HG03280 (cell line): Measurements from ENCODE around the gene C11orf54.
A peak's percentile ranks its signal among the peaks of the same experiment; 100 is the strongest.
"Not testable (repeated sequence)": the region's sequence is repeated elsewhere in the genome, so short reads cannot be mapped to it uniquely, and the experiment has no call there.

Experiments used
- ATAC-seq: cut with Tn5 transposase; IDR thresholded peaks from one replicate; pipeline ENCODE4 v1.9.1; 2021; ENCODE audit warnings: mild to moderate bottlenecking, moderate library complexity; ENCODE audit not compliant: unreplicated experiment

Gene C11orf54

DNA sequence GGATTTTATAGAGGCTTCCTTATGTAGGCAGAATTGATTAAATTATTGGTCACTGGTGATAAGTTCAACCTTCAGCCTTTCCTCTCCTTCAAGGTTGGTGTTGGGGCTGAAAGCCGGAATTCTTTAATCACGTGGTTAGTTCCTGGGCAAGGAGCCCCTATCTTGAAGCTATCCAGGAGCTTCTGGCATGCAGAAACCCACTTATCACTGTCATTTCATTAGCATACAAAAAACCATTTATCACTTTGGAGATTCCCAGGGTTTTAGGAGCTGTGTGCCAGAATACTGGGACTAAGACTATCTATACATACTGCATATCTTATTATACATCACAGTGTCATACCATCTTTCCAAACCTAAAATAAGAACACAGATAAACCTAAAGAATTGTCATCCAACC is 24.1 kb downstream of the C11orf54 start:
- ATAC-seq: no peak

DNA sequence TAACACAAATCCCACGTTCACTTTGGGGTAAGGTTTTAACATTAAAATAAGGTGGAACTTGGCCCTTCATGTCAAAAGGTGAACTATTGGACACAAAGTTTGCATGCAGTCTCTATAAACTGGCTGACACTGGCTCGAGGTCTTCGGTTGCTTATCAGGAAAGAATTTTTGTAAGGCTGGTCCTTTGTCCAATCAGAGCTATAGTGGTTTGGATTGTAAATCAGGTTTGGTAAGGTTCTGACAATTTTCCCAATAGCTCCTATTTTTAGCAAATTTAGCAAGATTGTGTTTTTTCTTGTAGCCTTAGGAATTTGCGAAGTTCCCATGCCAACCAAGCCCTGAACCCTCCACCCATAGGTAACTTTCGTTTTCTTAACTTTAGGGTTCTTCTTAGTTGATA is 25.0 kb downstream of the C11orf54 start:
- ATAC-seq: no peak

DNA sequence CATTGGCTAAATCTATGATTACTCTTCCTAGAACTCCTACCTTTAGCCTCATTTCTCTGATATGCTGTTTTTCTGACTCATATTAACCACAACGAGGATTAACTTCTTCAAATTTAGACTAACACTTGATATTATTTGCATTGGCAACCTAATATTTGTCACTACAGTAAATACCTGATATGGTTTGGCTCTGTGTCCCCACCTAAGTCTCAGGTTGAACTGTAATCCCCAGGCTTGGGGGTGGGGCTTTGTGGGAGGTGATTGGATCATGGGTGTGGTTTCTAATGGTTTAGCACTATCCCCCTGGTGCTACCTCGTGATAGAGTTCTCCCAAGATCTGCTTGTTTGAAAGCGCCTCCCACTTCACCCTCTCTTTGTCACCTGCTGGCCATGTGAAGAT is 25.5 kb downstream of the C11orf54 start:
- no peak for ATAC-seq

DNA sequence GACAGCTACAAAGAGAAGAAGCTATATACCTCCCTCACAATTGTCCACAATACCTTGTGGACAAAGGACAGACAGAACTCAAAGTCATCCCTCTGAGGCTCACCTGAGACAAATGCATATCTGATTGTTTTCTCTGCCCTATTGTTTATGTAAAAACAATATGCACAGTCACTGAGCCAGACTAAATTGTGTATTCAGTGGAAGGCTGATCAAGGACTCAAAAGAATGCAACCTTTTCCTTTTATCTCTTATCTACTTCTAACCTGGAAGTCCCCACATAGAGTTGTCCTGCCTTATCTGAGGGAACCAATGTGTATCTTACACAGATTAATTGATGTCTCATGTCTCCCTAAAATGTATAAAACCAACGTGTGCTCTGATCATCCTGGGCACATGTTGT is 28.7 kb downstream of the C11orf54 start:
- ATAC-seq: no peak

DNA sequence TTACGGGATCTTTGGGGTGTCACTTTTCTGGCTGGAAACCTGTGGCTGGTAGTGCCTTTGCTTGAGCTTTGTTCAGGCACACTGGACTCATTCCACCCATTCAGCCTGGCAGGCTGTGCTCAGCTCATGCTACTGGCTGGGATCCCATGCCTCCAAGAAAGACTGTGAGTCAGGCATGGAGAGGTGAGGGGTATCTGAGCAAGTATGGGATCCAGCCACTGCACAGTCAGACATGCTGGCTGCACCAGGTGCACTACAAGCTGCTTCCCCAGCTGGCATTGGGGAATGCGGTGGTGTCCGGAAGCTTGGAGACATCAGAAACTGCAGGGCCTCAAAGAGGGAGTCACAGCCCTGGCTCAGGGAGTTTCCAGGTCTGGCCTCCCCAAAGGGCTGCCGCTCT is 30.7 kb downstream of the C11orf54 start:
- no peak for ATAC-seq

DNA sequence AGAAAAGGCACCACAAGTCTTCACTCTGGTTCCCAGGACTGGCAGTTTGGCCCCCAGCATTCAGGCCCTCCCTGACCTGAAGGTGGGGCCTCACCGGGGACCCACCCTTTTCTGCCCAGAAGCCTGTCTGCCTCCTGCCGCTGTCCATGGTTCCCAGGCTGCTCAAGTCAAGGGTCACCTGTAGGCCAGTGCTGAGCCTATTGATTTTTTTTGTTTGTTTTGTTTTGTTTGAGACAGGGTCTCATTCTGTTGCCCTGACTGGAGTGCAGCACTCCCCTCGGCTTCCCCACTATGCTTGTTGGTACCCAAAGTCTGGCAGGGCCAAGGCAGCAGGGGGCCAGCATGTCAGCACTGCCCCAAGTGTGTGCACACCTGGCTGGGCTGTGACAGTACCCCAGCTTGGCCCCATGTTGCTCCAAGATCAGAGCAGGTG is 31.6 kb downstream of the C11orf54 start:
- no peak for ATAC-seq

DNA sequence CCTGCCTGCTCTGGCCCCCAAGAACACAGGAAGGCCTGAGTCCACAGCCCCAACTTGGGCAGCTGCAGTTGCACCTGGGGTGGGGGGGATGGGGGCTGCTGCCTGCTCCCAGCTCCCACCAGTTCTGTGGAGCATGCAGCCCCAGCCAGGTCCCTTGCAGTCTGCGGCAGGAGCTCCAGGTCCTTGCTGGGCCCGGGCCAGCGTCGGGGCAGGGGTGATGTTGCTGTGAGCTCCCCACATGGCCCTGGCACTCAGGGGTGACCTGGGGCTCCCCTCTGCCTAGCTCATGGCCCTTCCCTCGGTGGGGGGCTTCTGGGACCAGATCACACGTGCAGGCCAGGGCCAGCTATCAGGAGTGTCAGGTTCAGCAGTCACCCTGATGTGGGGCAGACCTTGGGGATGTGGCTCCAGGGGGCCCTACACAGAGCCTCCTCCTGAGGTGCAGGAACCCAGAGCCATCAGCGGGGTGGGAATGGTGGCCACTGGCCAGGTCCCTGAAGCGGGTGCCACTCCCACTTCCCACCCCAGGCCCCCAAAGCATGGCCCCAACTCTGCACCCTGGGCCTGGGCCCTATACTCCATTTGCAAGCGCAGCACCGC is 32.2 kb downstream of the C11orf54 start:
- ATAC-seq: no peak

DNA sequence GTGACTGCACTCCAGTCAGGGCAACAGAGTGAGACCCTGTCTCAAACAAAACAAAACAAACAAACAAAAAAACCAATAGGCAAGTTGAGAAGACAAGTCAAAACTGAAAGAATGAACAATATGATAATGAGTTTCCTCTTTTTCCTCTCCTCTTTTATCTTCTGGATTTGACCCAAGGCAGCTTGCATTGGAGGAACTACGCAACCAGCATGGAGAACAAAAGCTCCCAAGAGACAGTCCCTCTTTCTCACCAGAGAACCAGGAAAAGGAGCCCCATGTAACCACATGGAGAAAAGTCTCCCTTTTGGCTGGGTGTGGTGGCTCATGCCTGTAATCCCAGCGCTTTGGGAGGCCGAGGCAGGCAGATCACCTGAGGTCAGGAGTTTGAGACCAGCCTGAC is 33.1 kb downstream of the C11orf54 start:
- not testable (repeated sequence) for ATAC-seq

DNA sequence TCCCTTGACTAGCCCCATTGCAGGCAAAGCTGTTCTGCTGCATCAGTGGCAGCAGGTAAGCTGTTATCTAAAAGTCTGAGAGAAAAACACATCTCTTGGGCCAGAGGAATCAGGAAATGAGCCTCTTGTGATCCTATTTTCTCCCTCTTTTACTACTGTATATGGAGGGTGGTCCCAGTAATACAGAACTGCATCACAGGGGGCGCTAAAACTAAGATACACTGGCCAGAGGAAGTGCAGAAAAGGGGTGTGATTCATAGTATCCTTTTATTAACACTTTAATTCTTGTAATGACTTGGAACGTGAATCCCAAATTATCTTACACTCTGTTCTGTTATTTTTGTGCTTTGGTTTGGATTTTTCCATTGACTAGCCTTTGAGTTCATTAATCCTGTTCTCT is 33.8 kb downstream of the C11orf54 start:
- ATAC-seq: no peak

DNA sequence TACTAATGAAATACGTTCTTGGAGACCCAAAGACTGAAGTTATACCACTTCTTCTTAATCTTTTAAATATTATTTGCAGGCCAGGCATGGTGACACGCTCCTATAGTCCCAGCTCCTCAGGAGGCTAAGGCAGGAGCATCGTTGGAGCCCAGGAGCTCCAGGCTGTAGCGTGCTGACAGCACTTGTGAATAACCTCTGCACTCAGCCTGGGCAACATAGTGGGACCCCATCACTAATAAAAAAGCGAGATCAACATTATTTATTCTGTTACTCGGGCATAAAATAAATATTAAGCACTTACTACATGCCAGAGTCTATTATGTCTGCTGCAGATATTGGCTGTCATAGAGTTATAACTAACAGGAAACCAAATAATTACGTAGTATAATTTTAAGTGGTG is 41.9 kb downstream of the C11orf54 start:
- ATAC-seq: no peak

DNA sequence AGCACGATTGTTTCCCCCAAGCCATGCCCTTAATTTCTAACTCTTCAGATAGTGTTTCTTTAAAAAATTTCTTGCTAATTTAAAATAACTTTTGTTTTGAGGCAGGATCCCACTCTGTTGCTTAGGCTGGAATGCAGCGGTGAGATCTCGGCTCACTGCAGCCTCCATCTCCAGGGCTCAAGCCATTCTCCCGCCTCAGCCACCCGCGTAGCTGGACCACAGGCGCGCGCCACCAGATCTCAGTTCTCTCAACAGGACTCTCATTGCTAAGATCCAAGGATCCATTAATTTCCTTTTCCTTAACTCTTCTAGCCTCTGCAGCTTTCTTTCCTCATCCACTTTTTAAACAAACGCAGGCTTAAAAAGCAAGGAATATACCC is 42.3 kb downstream of the C11orf54 start:
- peak; percentile 35 for ATAC-seq

DNA sequence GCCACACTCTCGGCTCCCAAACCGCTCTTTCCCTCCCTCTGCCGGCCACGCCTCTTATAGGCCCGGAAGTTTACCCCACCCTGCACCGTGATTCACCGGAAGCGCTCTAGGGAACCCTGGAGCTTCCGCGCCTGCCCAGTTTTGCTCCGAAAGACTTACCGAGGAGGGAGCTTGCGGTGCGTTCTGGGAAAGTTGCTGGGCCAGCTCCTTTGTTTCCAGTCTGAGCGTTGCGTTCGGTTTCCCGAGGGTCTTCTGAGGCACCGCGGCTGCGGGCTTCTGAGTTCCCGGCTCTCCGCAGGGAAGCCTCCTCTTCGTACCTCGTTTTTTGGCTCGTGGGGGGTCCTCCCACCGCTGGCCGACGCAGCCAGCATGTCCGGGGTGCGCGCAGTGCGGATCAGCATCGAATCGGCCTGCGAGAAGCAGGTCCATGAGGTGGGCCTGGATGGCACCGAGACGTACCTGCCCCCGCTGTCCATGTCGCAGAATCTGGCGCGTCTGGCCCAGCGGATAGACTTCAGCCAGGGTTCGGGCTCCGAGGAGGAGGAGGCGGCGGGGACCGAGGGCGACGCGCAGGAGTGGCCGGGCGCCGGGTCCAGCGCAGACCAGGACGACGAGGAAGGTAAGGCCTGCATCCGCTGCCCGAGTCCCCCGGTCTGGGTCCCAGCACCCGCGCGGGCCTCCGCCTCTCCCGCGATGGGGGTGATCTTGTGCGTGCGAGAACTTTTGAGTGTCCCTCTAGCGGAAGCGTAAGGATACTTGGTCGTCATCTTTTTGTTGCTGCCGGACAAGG is 42.9 kb downstream of the C11orf54 start, which contains the start of gene MED17:
MED17 (plus strand) TSS at position 138 of the 790 bp plus-strand sequence; CDS start at position 370, 232 bp downstream.
- ATAC-seq: peak; percentile 92

DNA sequence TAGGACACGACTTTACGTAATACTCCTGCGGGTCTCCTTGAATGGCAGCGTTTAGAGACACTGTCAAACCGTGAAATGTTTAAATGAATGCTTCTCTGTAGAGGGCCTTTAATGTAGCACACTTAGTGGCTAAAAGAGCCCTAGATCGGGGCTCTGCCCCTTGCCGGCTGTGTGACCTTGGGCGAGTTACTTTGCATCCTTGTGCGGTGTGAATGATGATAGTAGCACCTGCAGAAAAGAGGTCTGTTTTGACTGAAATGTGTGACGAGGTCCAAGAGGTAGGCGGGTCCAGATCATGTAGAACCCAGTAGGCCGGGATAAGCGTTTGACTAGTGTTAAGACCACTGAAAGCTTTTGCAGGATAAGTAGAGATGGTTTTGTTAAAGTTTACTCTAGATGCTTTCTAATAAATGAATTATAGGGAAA is 43.5 kb downstream of the C11orf54 start:
- ATAC-seq: peak; percentile 42

DNA sequence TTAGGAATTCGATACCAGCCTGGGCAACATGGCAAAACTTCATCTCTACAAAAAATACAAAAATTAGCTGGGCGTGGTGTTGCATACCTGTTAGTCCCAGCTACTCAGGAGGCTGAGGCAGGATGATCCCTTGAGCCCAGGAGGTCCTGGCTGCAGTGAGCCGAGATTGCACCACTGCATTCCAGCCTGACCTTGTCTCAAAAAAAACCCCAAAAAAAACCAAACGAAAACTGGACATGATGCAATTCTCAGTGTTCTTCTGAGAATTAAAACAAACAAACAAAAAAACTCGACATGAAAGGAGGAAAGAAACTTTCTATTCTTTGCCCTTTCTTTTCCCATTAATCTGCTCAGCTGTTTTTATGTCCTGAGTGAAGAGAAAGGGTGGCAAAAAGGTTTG is 50.0 kb downstream of the C11orf54 start:
- no peak for ATAC-seq

DNA sequence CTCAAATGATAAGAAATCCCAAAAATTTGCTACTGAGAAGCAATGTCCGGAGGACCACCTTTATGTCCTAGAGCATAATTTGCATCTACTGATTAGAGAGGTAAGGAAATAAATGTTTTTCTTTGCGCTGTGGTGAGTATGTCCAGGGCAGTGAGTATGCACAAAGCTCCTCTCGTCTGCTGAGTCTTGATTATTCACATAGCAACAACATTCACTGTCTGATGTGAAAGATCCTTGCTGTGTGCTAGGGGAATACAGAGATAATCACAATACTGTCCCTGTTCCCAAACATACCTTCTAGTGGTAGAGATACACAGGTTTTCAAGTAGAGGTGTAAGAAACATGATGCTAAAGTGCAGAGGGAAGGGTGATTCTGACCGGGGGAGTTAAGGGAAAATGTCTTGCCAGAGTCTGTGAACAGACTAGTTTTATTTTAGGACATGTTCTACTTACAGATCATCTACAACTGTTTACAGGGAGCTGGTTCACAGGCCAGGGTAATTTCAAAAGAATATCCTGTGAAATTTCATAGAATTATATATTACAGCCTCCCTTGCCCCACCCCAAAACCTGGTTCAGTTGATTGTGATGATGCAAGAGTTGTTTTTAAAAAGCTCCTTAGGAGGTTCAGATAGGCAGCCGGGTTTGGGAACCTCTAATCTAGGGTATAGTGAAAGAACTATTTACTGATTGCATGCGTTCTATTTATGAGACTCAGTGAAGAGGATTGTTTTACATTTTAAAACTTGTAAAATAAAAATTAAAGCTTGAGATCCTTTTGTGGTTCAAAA is 55.2 kb downstream of the C11orf54 start:
- no peak for ATAC-seq

DNA sequence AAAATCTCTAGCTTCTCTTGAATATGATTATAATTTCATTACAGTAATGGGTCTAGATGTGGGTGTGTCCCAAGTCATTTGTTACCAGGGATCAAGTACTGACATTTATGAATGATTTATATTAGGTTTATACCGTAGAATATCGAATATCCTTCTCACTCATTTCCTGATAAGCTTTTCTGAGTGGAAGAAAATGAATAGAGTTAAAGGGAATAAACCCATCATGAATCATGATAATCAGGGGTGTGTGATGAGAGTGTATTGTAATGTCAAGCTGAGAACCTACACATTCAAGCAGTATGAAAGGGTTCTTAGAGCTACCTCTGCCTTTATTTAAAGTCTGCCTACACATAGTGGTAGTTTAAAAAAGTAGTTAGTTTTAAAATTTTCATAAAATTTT is 59.9 kb downstream of the C11orf54 start:
- ATAC-seq: no peak

DNA sequence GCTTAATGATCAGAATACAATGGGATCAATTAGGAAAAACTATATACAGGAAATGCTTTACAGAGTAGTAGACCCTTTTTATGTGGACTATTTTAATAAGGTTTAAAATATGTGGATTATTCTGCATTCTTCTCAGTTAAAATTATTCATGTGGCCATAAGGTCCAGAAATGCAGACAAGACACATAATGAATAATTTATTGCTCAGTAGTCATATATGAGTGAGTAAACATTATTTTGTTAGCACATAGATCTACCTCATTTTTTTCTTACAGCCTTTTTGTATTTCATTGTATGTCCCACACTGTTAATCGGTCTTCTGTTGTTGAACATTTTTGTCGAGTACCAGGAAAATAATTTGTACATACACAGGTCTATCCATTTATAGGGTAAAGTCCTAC is 63.4 kb downstream of the C11orf54 start:
- ATAC-seq: no peak

DNA sequence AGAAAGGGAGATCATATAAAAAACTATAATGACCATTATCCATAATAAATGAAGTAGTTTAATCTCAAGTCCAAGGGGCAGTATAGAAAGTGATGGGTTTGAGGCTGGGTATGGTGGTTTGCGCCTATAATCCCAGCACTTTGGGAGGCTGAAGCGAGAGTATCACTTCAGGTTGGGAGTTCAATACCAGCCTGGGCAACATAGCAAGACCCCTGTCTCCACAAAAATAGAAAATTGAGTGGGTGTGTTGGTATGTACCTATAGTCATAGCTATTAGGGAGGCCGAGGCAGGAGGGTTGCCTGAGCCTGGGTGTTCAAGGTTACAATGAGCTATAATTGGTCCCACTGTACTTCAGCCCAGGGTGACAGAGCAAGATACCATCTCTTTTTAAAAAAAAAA is 66.5 kb downstream of the C11orf54 start:
- no peak for ATAC-seq

DNA sequence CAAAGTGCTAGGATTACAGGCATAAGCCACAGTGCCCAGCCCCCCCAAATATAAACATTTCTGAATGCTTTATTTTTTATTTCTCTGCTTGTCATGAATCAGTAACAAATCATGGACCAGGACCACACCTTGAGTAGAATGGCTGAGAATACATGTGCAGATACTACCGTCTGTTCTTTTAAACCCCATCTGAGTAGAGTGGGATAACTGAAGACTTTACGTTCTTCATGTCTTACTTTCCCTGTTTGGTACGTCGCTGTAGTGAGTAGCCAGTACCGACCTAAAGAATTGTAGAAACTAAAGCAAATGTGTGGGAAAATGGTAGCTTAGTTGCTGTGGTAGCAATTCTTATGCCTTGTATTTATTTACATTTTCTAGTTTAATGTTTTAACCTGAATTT is 72.5 kb downstream of the C11orf54 start:
- ATAC-seq: no peak
